HG03095 (cell line): ENCODE data around the gene RBP4.

ENCODE experiments used
- ATAC-seq: cut with Tn5 transposase; IDR thresholded peaks from one replicate; pipeline ENCODE4 v1.9.1; 2021; ENCODE audit warnings: moderate library complexity; ENCODE audit not compliant: unreplicated experiment

RBP4 gene

GRCh38 chr10:93596539-93596938, 4.5 kb downstream of the RBP4 start:
- no peak for ATAC-seq

- ATAC-seq, result no peak
Measured at GRCh38 chr10:93595378-93596161, 5.5 kb downstream of the RBP4 start.

- no peak for ATAC-seq
Measured at GRCh38 chr10:93594518-93594917, 6.5 kb downstream of the RBP4 start.

DNA sequence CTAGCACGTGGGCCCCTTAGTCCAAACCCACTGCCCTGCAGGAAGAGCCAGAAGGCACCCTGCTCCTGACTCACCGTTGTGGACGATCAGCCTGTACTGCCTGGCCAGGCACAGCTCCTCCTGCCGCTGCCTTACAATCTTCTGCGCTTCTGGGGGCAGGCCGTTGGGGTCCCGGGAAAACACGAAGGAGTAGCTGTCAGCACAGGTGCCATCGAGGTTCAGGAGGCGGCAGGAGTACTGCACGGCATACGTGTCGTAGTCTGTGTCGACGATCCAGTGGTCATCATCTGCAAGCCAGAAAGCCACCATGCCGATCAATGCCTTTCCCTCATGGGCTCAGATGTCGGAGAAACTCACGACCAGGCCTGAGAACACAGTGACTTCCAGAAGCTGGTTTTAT, 7.3 kb downstream of the RBP4 start:
- no peak for ATAC-seq

- no peak for ATAC-seq
Measured at GRCh38 chr10:93593254-93593653, 7.8 kb downstream of the RBP4 start.

GRCh38 chr10:93591065-93591808, 9.8 kb downstream of the RBP4 start:
- no peak for ATAC-seq

DNA sequence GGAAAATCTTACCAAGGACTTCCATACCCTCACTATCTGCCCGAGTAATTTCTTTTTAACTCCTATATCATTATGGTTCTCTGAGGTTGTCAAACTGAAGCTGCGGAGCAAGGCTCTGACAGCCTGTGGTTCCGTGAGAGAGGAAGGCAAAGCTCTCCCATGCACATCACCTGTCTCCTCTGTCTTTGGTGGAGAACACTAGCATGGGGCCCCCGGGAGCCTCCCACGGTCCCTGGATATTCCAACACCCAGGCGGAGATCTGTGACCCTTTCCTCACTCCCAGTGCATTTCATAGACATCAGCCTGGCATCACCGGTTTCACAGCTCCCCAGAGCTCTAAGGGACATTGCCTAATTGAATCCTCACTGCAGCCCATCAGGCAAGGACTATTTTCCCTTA, 10.4 kb downstream of the RBP4 start:
- no peak for ATAC-seq

DNA sequence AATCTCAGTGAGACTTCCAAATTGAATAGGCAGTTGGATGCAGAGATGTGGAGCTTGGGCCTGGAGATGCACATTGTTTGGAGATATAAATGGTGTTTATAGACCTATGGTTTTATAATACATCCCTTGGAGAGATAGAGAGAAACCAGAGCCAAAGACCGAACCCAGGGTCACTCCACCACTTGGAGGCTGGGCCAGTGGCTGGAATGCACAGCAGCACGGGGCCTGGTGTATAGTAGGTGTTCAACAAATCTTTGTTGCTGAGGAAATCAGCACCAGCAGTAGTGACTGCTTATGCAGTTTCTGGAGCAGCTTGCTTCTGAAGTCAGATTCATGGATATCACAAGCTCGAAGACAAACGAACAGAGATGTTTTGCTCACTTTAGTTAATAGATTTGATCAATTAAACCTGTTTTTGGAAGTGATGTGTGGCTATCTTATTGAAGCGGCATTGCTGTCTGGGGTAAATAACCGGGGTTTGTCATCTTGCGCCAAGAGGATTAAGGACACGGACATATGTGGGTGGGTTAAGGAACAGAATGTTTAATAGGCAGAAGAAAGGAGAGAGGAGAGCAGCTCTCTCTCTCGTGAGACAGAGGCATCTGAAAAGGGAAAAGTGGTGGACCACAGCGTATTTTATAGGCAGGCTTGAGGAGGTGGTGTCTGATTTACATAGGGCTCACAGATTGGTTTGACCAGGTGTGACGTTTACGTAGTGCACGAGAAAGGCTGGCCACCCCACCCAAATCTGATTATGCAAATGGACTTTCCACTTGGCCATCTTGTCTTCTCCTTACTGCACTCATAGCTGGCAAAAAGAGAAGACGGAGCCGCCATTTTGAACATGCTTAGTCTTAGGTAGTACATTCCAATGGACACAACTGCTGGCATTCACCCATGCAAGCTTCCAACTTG, 11.1 kb downstream of the RBP4 start:
- no peak for ATAC-seq

- no peak for ATAC-seq
Measured at GRCh38 chr10:93584445-93584844, 16.6 kb downstream of the RBP4 start.

DNA sequence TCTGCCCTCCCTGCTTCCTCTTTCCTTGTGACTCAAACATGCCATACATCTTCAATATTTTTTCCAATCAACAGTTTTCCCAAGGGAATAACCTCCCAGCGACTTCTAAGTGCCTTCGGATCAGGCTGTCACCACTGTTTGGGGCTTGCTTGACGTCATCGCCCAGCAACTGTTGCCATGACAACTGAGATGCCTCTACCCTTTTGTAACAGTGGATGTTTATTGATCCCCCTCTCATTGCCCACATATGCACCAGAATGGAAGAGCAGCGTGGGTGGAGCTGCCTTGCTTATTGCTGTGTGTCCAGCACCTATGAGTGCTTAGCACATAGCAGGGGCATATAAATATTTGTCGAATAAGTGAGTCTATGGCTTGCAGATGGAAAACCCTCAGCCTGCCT, 20.2 kb downstream of the RBP4 start:
- ATAC-seq, result no peak

GRCh38 chr10:93579985-93580711, 20.9 kb downstream of the RBP4 start:
- ATAC-seq, result no peak

DNA sequence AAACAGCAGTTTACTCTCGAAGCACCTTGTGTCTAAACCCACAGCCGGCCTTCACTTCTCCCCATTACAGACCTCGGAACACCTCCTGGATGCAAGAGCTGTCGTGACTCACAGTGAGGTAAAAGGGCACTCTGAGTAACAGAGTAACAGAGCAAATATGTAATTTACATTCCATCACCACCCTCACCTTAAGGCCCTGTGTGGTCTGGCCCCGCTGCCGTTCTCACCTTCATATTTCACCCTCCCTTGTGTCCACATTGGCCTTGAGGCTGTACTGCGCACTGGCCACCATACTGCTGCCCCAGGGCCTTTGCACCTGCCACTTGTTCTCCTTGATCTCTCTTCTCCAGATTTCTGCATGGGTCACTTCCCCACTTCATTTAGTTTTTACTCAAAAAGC, 21.9 kb downstream of the RBP4 start:
- no peak for ATAC-seq

- no peak for ATAC-seq
Measured at GRCh38 chr10:93577565-93577964, 23.5 kb downstream of the RBP4 start.

DNA sequence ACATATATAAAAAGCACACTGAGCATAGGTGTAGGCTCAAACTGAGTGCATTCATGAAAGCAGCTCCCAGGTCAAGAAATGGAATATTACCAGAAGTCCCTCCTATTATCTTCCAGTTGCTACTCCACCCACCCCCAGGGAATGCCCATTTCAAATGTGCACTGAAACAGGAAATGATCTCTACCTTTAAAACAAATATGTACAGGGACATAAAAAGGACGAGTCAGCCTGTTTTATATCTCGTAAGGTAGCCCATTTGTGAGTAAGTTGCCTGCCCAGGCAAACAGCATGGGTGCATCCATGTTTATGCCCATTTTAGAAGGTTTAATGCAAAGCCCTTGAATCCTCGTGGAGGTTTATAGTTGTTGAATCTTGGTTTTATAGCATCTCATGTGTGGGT, 24.1 kb downstream of the RBP4 start:
- ATAC-seq, result no peak

DNA sequence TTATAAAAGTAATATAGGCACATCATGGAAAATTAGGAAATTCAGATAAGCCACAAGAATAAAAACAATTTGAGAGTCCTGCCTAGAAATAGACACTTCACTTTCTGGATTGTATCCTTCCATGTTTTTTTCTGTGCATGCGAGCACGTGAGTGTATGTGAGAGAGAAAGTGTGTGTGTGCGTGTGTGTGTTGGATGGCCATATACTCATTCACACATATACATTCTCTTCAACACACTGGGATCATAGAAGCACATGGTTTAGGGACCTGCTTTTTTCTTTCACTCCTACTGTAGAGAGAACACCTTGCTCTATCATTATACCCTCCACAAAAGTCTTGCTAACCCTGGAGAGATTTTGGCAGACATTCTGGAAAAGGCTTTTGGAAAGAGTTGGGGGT, 27.1 kb downstream of the RBP4 start:
- no peak for ATAC-seq

DNA sequence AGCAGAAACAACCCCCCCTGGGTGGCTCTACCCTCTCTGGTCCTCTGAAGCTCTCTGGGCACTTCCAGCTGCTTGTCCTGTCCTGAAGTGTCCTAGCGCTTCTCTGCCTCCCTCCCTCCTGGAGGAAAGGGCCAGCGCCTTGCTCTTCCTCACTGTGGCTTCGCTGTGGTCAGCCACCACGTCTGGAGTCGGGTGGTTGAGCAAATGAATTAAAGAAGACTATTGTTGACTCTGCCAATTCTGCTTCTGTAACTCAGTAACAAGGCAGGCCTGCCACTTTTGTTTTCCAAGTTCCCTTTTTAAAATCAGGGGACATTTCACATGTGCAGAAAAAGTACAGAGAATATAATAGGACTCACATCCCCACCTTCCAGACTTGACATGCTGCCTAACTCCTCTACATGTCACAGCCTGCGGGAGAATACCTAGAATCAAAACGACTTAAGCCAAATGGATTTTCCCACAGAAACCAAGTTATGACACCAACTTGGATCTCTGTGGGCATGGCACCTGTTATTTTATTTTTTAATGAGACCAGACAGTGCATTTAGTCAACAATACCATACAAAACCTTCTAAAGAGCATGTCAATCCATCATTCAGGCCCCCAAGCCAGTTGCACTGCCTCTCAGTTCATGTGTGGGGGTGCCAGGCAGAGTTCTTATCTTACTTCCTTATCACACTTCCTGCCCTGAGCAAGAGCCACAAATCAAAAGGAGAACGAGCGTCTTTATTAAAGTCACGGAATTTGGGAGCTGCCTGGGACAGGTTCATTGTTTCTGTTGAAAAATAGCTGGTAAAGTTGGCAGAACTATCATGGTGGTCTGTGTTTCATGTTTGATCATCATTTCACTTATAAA, 27.8 kb downstream of the RBP4 start:
- ATAC-seq, result no peak

GRCh38 chr10:93572606-93573005, 28.4 kb downstream of the RBP4 start:
- no peak for ATAC-seq

- ATAC-seq, result no peak
Measured at GRCh38 chr10:93570383-93570782, 30.7 kb downstream of the RBP4 start.

DNA sequence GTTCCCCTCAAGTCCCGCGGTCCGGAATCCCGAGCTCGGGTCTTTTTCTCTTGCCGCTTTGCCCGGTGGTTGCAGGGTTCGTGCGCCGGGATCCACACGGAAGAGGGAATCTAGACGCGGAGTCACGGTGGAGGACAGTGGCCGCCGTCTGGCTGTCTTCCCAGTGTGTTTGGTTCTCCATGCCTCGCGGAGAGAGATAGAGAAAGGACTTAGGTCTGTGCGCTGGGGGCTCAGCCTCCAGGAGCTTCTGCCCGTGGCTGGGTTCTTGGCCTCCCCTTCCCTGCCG, 33.0 kb downstream of the RBP4 start:
- no peak for ATAC-seq
